GM12878 (cell line): ENCODE measurements around the gene UBR3. TPM values are rescaled to one million over a fixed set of nuclear protein-coding genes. Genes with fewer than 3 reads are reported as not detected.

Experiments
- ATAC-seq: fragments of 200-7000 bp; cut with Tn5 transposase; 3 replicates; pipeline ENCODE4 v1.9.1; 2020; ENCODE audit warnings: mild to moderate bottlenecking, moderate library complexity
- BruUV-seq: library from RNA; stranded (reverse); fragments of 400-500 nt; replicated peaks from 2 replicates; lab custom pipeline; 2021; lab: Mats Ljungman, UMichigan
- CTCF ChIA-PET: fragments of 300-600 bp; sonication (Branson Sonifier 250); formaldehyde crosslinking; extraction: SDS; loops from one replicate; lab custom pipeline; 2021; ENCODE audit warnings: inconsistent platforms; lab: Yijun Ruan, JAX
- POLR2A ChIA-PET: fragments of 350-600 bp; formaldehyde crosslinking; extraction: SDS; loops from one replicate; lab custom pipeline; 2021; ENCODE audit warnings: inconsistent platforms; lab: Charles Lee
- RAD21 ChIA-PET: fragments of 300-600 bp; sonication (Branson Sonifier 250); formaldehyde crosslinking; loops from one replicate; lab custom pipeline; 2023; ENCODE audit warnings: antibody characterized with exemption; ENCODE audit not compliant: unreplicated experiment; lab: Charles Lee
- SMC1A ChIA-PET: fragments of 300-600 bp; sonication (Branson Sonifier 250); formaldehyde crosslinking; loops from one replicate; lab custom pipeline; 2023; ENCODE audit not compliant: unreplicated experiment, uncharacterized antibody; lab: Charles Lee
- DNase-seq: peaks from one replicate; pipeline ENCODE4 v3.0.0-alpha.2; 2011; ENCODE audit warnings: low read depth, low spot score
- FAIRE-seq: peaks from 3 replicates; lab custom pipeline; 2011; peaks lifted over from hg19 to GRCh38; lab: Jason Lieb, UNC
- H2AFZ ChIP-seq: 2 replicates; pipeline ENCODE4 v1.6.0; 2011; ENCODE audit warnings: low read depth, low read length, control low read depth; ENCODE audit not compliant: control insufficient read depth
- H3K27ac ChIP-seq: 2 replicates; pipeline ENCODE4 v1.5.1; 2011; ENCODE audit warnings: control low read depth; ENCODE audit not compliant: control insufficient read depth, insufficient read depth
- H3K27me3 ChIP-seq, 2 experiments: replicated peaks in 1 of 2; 2 replicates each; pipeline versions ENCODE4 v1.6.0 to v1.6.1; 2011; ENCODE audit warnings: low read length in 1 of 2; ENCODE audit not compliant: control insufficient read depth in 2 of 2, insufficient read depth in 2 of 2
- H3K36me3 ChIP-seq, 2 experiments: 2 replicates each; pipeline ENCODE4 v1.5.1; 2011; ENCODE audit warnings: low read length in 1 of 2; ENCODE audit not compliant: control insufficient read depth in 2 of 2, insufficient read depth in 2 of 2
- H3K4me1 ChIP-seq: 2 replicates; pipeline ENCODE4 v1.6.1; 2011; ENCODE audit warnings: mild to moderate bottlenecking, low read length, moderate library complexity, mixed read lengths; ENCODE audit not compliant: control insufficient read depth, insufficient read depth
- H3K4me2 ChIP-seq: 2 replicates; pipeline ENCODE4 v1.6.0; 2011; ENCODE audit warnings: control low read depth; ENCODE audit not compliant: control insufficient read depth, insufficient read depth
- H3K4me3 ChIP-seq: fragments of 200-600 bp; sonication (generic); 2 replicates; pipeline ENCODE4 v1.5.1; 2016
- H3K79me2 ChIP-seq: 2 replicates; pipeline ENCODE4 v1.6.0; 2011; ENCODE audit warnings: low read length; ENCODE audit not compliant: control insufficient read depth, insufficient read depth
- H3K9ac ChIP-seq: 2 replicates; pipeline ENCODE4 v1.8.0; 2011; ENCODE audit warnings: low read length, control low read depth, mixed read lengths; ENCODE audit not compliant: control insufficient read depth, insufficient read depth
- H3K9me3 ChIP-seq: replicated peaks from 3 replicates; pipeline ENCODE4 v1.5.1; 2011; ENCODE audit warnings: mild to moderate bottlenecking, low read length; ENCODE audit not compliant: control insufficient read depth, insufficient read depth
- H4K20me1 ChIP-seq: 2 replicates; pipeline ENCODE4 v1.6.0; 2011; ENCODE audit not compliant: control insufficient read depth, insufficient read depth
- CBFB ChIP-seq: IDR thresholded peaks from 2 replicates; pipeline ENCODE4 v1.6.1; 2016; ENCODE audit warnings: antibody characterized with exemption, low read depth
- CHD2 ChIP-seq: IDR thresholded peaks from 2 replicates; pipeline ENCODE4 v1.6.1; 2011; ENCODE audit warnings: low read depth, low read length, improper control_type of control experiment, borderline replicate concordance
- CHD4 ChIP-seq: fragments of 200-600 bp; sonication (generic); IDR thresholded peaks from 2 replicates; pipeline ENCODE4 v1.6.1; 2016; ENCODE audit warnings: mild to moderate bottlenecking
- EZH2 ChIP-seq: IDR thresholded peaks from 2 replicates; pipeline ENCODE4 v1.6.1; 2012; ENCODE audit warnings: low read depth, mild to moderate bottlenecking, control low read depth, inconsistent platforms, low read length, borderline replicate concordance; ENCODE audit not compliant: control insufficient read depth
- HCFC1 ChIP-seq: fragments of 150-350 bp; IDR thresholded peaks from 2 replicates; pipeline ENCODE4 v1.6.1; 2014; ENCODE audit warnings: low read length
- IKZF2 ChIP-seq, 2 experiments: fragments of 450-650 bp; IDR thresholded peaks; 2 replicates each; pipeline ENCODE4 v1.6.1; 2017; ENCODE audit warnings: mild to moderate bottlenecking in 2 of 2, moderate library complexity in 2 of 2
- NBN ChIP-seq: fragments of 450-650 bp; IDR thresholded peaks from 2 replicates; pipeline ENCODE4 v1.6.1; 2016
- SMC3 ChIP-seq: IDR thresholded peaks from 2 replicates; pipeline ENCODE4 v1.6.1; 2011; ENCODE audit warnings: low read length, improper control_type of control experiment, borderline replicate concordance
- WGBS: methylation state at CpG from one replicate; pipeline ENCODE4 v1.1.6; 2016; ENCODE audit warnings: low lambda C conversion rate; ENCODE audit not compliant: insufficient replicate concordance, insufficient coverage; ENCODE audit errors: missing lambda C conversion rate; 5-methylcytosine and 5-hydroxymethylcytosine counted together
- in situ Hi-C: fragments of 300-500 bp; cut with MboI; formaldehyde crosslinking; loops from 9 replicates; pipeline ENCODE4 v1.14.3; 2018; ENCODE audit warnings: mixed read lengths
- intact Hi-C: fragments of 100-400 bp; cut with micrococcal nuclease; formaldehyde crosslinking; loops from one replicate; pipeline ENCODE4 v1.14.2; 2022; ENCODE audit not compliant: unreplicated experiment
- polyA plus RNA-seq, 11 experiments: library from polyadenylated mRNA; depleted of rRNA in 4 of 11; unstranded in 6 of 11; stranded (reverse) in 5 of 11; fragments of >200 nt; fragmentation: Nextera tagmentation in 4 of 11; fragmentation: Illumina TruSeq in 1 of 11; extraction: Ambion mirVana in 4 of 11; extraction: Trizol in 1 of 11; gene quantifications; 1 replicate in 1 of 11; 2 replicates in 10 of 11; pipeline versions ENCODE4 v1.2.1 to v1.2.3, GENCODE V29; 2011 to 2016; ENCODE audit warnings: inconsistent platforms in 2 of 11, missing spikeins in 2 of 11, low read depth in 1 of 11
- total RNA-seq, 4 experiments: library from RNA; depleted of rRNA in 3 of 4; stranded (reverse); fragments of >200 nt in 3 of 4; fragmentation: Illumina TruSeq in 1 of 4; extraction: Trizol in 1 of 4; gene quantifications; 2 replicates each; pipeline versions ENCODE4 v1.2.1 to v1.2.3, GENCODE V29; 2013 to 2021
- TF ChIP-seq, protein P1 (sequence below): fragments of 450-650 bp; IDR thresholded peaks from 2 replicates; pipeline ENCODE4 v1.6.1; 2018; ENCODE audit warnings: mild to moderate bottlenecking, low read depth, moderate library complexity; ENCODE audit not compliant: partially characterized antibody

The UBR3 gene
- total and polyA plus RNA-seq, 10 of the 15 experiments (the other 5 are each of a cell fraction or from before 2014, with no cell fraction given), result 3.8 to 22.9 (median 11.2) TPM

DNA sequence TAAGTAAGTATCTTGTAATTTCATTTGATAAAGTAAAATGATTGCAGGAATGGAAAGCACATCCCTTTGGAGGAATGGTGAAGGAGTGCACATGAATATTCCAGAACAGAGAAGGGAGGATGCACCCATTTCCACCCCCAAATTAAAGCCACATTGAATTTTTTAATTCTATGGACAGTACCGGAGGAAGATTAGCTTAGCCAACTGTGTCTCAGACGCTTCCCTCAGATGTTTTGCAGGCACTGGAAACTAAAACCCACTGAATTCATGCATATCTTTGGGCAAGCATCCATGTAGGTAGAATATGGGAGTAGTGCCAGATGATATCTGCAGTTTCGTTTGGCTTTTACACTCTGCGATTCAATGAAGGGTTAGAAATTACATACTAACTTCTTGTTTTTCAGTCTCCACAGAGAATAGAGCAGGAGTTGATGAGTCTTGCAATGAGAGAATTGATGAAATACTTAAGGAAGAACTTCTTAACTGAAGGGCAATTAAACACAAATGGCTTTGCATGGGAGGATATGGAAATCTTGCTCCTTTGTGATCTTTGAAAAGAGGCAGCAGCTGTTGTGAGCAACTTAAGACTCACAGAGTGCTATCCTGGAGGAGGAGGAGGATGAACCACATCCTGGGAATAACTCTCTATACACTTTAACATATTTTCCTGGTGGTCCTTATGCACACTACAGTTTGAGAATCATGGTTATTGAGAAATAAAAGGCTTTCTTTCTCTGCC is 279.0 kb downstream of the UBR3 start:
- RAD21 ChIA-PET, result no interaction called here
- 75% methylated on average over 4 of the region's 4 CpGs for WGBS
- in situ Hi-C loops, result no loop called here
- no peak overlapping the region for H3K4me2 ChIP-seq
- no peak overlapping the region for H2AFZ ChIP-seq
- ATAC-seq, result no peak
- no peaks in the 10 kb centered on the region for H3K79me2 ChIP-seq
- CTCF ChIA-PET, result interaction anchor here (1.1 kb wide), 1 partner anchor 36 kb away, joined by 5 read pairs; no protein-coding TSS in a partner anchor
- intact Hi-C loops, result no loop called here
- H4K20me1 ChIP-seq, result no peaks in the 10 kb centered on the region
- no peak overlapping the region for H3K27ac ChIP-seq
- H3K9ac ChIP-seq, result no peak overlapping the region
- no peak for DNase-seq
- BruUV-seq, result no TSS peak
- H3K27me3 ChIP-seq, result no peaks in the 10 kb centered on the region
- H3K36me3 ChIP-seq, result no peaks in the 10 kb centered on the region
- no peaks in the 10 kb centered on the region for H3K4me1 ChIP-seq
- TF ChIP-seq HCFC1 (no peak), CBFB (no peak), EZH2 (no peak), CHD4 (no peak), CHD2 (no peak), SMC3 (no peak), IKZF2 (IDR thresholded peaks at IDR 0.05) (no peak), NBN (no peak)
- TF ChIP-seq, protein P1, sequence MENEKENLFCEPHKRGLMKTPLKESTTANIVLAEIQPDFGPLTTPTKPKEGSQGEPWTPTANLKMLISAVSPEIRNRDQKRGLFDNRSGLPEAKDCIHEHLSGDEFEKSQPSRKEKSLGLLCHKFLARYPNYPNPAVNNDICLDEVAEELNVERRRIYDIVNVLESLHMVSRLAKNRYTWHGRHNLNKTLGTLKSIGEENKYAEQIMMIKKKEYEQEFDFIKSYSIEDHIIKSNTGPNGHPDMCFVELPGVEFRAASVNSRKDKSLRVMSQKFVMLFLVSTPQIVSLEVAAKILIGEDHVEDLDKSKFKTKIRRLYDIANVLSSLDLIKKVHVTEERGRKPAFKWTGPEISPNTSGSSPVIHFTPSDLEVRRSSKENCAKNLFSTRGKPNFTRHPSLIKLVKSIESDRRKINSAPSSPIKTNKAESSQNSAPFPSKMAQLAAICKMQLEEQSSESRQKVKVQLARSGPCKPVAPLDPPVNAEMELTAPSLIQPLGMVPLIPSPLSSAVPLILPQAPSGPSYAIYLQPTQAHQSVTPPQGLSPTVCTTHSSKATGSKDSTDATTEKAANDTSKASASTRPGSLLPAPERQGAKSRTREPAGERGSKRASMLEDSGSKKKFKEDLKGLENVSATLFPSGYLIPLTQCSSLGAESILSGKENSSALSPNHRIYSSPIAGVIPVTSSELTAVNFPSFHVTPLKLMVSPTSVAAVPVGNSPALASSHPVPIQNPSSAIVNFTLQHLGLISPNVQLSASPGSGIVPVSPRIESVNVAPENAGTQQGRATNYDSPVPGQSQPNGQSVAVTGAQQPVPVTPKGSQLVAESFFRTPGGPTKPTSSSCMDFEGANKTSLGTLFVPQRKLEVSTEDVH, result no peak
- no peak overlapping the region for H3K4me3 ChIP-seq
- no peak for FAIRE-seq
- no peaks in the 10 kb centered on the region; the same call in 2 of the 3 replicates for H3K9me3 ChIP-seq
- POLR2A ChIA-PET, result no interaction called here
- SMC1A ChIA-PET, result no interaction called here
